A673 (cell line): ENCODE results near the gene EXOC6B. TPM values are rescaled to one million over a fixed set of nuclear protein-coding genes. Genes with fewer than 3 reads are reported as not detected.

Experiments
- BruUV-seq: library from RNA; stranded (reverse); fragments of 400-500 nt; replicated peaks from 2 replicates; lab custom pipeline; 2021; lab: Mats Ljungman, UMichigan
- CTCF ChIA-PET: fragments of 300-600 bp; sonication (Branson Sonifier 250); formaldehyde crosslinking; loops from one replicate; lab custom pipeline; 2022; ENCODE audit warnings: antibody characterized with exemption; lab: Charles Lee
- POLR2A ChIA-PET: fragments of 300-600 bp; sonication (Branson Sonifier 250); formaldehyde crosslinking; loops from one replicate; lab custom pipeline; 2022; ENCODE audit warnings: antibody characterized with exemption; ENCODE audit not compliant: low non-redundant PET; lab: Charles Lee
- DNase-seq: peaks from one replicate; pipeline ENCODE4 v3.0.0-alpha.2; 2015; ENCODE audit warnings: low spot score
- H3K27ac ChIP-seq: fragments of 200-600 bp; sonication (generic); 2 replicates; pipeline ENCODE4 v1.5.1; 2016; ENCODE audit warnings: mixed run types, low read depth, mild to moderate bottlenecking, mixed read lengths, antibody characterized with exemption, low read length; ENCODE audit not compliant: poor library complexity, severe bottlenecking
- H3K27me3 ChIP-seq: fragments of 200-600 bp; sonication (generic); replicated peaks from 2 replicates; pipeline ENCODE4 v1.6.1; 2017; ENCODE audit warnings: mixed run types, low read depth, mild to moderate bottlenecking, mixed read lengths, antibody characterized with exemption, low read length; ENCODE audit not compliant: insufficient read depth, poor library complexity
- H3K36me3 ChIP-seq: fragments of 200-600 bp; sonication (generic); 2 replicates; pipeline ENCODE4 v1.6.1; 2016; ENCODE audit warnings: mixed run types, mild to moderate bottlenecking, mixed read lengths, antibody characterized with exemption, low read length; ENCODE audit not compliant: insufficient read depth, poor library complexity, severe bottlenecking
- H3K4me1 ChIP-seq: fragments of 200-600 bp; sonication (generic); 2 replicates; pipeline ENCODE4 v1.6.1; 2017; ENCODE audit warnings: mixed run types, mild to moderate bottlenecking, mixed read lengths, antibody characterized with exemption, low read length; ENCODE audit not compliant: insufficient read depth, poor library complexity, severe bottlenecking
- H3K4me3 ChIP-seq: fragments of 200-600 bp; sonication (generic); 2 replicates; pipeline ENCODE4 v1.5.1; 2016; ENCODE audit warnings: low read depth, mixed run types, mild to moderate bottlenecking, mixed read lengths, low read length; ENCODE audit not compliant: poor library complexity, severe bottlenecking
- H3K9me3 ChIP-seq: fragments of 200-600 bp; sonication (generic); 2 replicates; pipeline ENCODE4 v1.6.1; 2016; ENCODE audit warnings: mixed run types, low read depth, mild to moderate bottlenecking, mixed read lengths, antibody characterized with exemption, low read length; ENCODE audit not compliant: poor library complexity, severe bottlenecking
- EZH2 ChIP-seq: fragments of 200-600 bp; sonication (generic); IDR thresholded peaks from 2 replicates; pipeline ENCODE4 v1.6.1; 2017; ENCODE audit warnings: borderline replicate concordance, low read depth, mild to moderate bottlenecking, mixed read lengths, antibody characterized with exemption, low read length; ENCODE audit not compliant: poor library complexity, severe bottlenecking
- intact Hi-C: fragments of 100-400 bp; cut with micrococcal nuclease; formaldehyde crosslinking; loops from one replicate; pipeline ENCODE4 v1.10.0; 2022; ENCODE audit not compliant: unreplicated experiment
- total RNA-seq: library from RNA; stranded (reverse); gene quantifications from 2 replicates; pipeline ENCODE4 v1.2.3, GENCODE V29; 2021
- TF ChIP-seq, protein P1 (sequence below): fragments of 300-800, 200-600 bp; sonication (generic); conservative IDR thresholded peaks from 2 replicates; pipeline ENCODE4 v1.5.1; 2017; ENCODE audit warnings: low read depth, mild to moderate bottlenecking, antibody characterized with exemption, low read length, moderate library complexity, mixed read lengths

The EXOC6B gene
- total RNA-seq, 1 experiment from 2014 or later = 138 TPM

GRCh38 chr2:72572501-72572900, 253.3 kb downstream of the EXOC6B start:
- Histone ChIP-seq H3K9me3 (no peaks in the 10 kb centered on the region), H3K36me3 (no peaks in the 10 kb centered on the region), H3K27me3 (no peaks in the 10 kb centered on the region), H3K27ac (no peak overlapping the region), H3K4me3 (no peak overlapping the region), H3K4me1 (peaks cover 32% of the 10 kb centered on the region)
- no peak for DNase-seq
- CTCF ChIA-PET = no interaction called here
- no TSS peak for BruUV-seq
- TF ChIP-seq, protein P1, sequence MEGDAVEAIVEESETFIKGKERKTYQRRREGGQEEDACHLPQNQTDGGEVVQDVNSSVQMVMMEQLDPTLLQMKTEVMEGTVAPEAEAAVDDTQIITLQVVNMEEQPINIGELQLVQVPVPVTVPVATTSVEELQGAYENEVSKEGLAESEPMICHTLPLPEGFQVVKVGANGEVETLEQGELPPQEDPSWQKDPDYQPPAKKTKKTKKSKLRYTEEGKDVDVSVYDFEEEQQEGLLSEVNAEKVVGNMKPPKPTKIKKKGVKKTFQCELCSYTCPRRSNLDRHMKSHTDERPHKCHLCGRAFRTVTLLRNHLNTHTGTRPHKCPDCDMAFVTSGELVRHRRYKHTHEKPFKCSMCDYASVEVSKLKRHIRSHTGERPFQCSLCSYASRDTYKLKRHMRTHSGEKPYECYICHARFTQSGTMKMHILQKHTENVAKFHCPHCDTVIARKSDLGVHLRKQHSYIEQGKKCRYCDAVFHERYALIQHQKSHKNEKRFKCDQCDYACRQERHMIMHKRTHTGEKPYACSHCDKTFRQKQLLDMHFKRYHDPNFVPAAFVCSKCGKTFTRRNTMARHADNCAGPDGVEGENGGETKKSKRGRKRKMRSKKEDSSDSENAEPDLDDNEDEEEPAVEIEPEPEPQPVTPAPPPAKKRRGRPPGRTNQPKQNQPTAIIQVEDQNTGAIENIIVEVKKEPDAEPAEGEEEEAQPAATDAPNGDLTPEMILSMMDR = no peak
- TF ChIP-seq EZH2 = no peak
- intact Hi-C loops = loop anchor here (5.0 to 10.0 kb wide), 2 partner anchors 40 to 768 kb away; no protein-coding TSS in a partner anchor
- POLR2A ChIA-PET = no interaction called here

DNA sequence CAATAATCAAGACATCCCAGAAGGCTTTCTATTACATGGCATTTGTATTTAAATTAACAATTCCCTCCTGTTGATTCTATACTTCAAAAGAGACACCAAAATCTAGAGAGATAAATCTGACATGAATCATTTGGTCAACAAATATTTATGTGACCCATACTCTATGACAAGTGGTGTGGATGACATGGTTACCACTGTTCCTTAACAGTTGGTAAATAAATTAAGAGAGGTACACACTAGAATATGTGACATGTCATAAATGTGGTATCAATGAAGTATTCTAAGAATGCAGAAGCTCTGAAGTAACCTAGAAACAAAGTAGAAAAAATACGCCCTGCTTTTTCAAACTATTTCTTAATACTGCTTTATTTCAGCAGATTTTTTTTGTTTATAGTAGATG, 255.4 kb downstream of the EXOC6B start:
- no peak for DNase-seq

GRCh38 chr2:72562451-72563153, 263.2 kb downstream of the EXOC6B start:
- intact Hi-C loops = no loop called here
- Histone ChIP-seq H3K27ac (no peak overlapping the region), H3K4me3 (no peak overlapping the region), H3K9me3 (no peaks in the 10 kb centered on the region), H3K36me3 (no peaks in the 10 kb centered on the region), H3K27me3 (no peaks in the 10 kb centered on the region), H3K4me1 (peaks cover 11% of the 10 kb centered on the region)
- POLR2A ChIA-PET = no interaction called here
- no TSS peak for BruUV-seq
- peak; percentile 32 for DNase-seq
- CTCF ChIA-PET = interaction anchor here (0.7 kb wide), 1 partner anchor 300 kb away, joined by 3 read pairs; no protein-coding TSS in a partner anchor
- TF ChIP-seq, protein P1 = no peak
- no peak for TF ChIP-seq EZH2

More for the DNA sequence above, 255.4 kb downstream of the EXOC6B start:
- H3K27me3 ChIP-seq = no peaks in the 10 kb centered on the region
- peaks cover 11% of the 10 kb centered on the region for H3K4me1 ChIP-seq
- no peak overlapping the region for H3K4me3 ChIP-seq
- H3K36me3 ChIP-seq = no peaks in the 10 kb centered on the region
- TF ChIP-seq EZH2 = no peak
- TF ChIP-seq, protein P1 = no peak
- CTCF ChIA-PET = no interaction called here
- H3K9me3 ChIP-seq = no peaks in the 10 kb centered on the region
- no peak overlapping the region for H3K27ac ChIP-seq
- BruUV-seq = no TSS peak
- POLR2A ChIA-PET = no interaction called here
- intact Hi-C loops = loop anchor here (5.0 to 10.0 kb wide), 2 partner anchors 38 to 766 kb away; no protein-coding TSS in a partner anchor
